Stimulated activated naive CD8-positive, alpha-beta T cell treated with anti-CD3 and anti-CD28 coated beads, Interleukin-15, Interleukin-2, amounts not matched to agents 100 ng/mL and 50 ng/mL, for 24 hours (primary cell): Measurements from ENCODE around the gene SLIT3.

ENCODE experiments used
- H3K27ac Mint-ChIP-seq: one replicate; pipeline ENCODE4 v1.8.0; 2021; ENCODE audit warnings: mild to moderate bottlenecking, mixed read lengths
- H3K27me3 Mint-ChIP-seq: one replicate; pipeline ENCODE4 v1.8.0; 2021; ENCODE audit warnings: mixed read lengths
- H3K36me3 Mint-ChIP-seq: one replicate; pipeline ENCODE4 v1.8.0; 2021; ENCODE audit warnings: low read depth, mixed read lengths
- H3K4me1 Mint-ChIP-seq: one replicate; pipeline ENCODE4 v1.8.0; 2021; ENCODE audit warnings: low read depth, mixed read lengths
- H3K4me3 Mint-ChIP-seq: one replicate; pipeline ENCODE4 v1.8.0; 2021; ENCODE audit warnings: mild to moderate bottlenecking, mixed read lengths
- H3K9me3 Mint-ChIP-seq: one replicate; pipeline ENCODE4 v1.8.0; 2021; ENCODE audit warnings: mixed read lengths

Gene SLIT3

DNA sequence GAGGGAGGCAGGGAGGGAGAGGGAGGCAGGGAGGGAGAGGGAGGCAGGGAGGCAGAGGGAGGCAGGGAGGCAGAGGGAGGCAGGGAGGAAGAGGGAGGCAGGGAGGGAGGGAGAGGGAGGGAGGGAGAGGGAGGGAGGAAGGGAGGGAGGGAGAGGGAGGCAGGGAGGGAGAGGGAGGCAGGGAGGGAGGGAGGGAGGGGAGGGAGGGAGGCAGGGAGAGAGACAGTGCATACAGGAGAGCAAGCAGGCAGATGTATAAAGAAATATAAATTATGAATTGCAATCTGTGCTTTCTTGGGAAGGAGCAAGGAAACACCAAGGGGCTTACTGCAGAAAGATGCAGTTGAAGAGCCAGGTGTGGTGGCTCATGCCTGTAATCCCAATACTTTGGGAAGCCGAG, 574.6 kb downstream of the SLIT3 start:
- Mint-ChIP-seq H3K4me1 (no peaks in the 10 kb centered on the region), H3K27ac (no peak overlapping the region), H3K9me3 (peaks cover 16% of the 10 kb centered on the region), H3K36me3 (peaks cover 6% of the 10 kb centered on the region), H3K4me3 (no peak overlapping the region), H3K27me3 (peaks cover 34% of the 10 kb centered on the region)

DNA sequence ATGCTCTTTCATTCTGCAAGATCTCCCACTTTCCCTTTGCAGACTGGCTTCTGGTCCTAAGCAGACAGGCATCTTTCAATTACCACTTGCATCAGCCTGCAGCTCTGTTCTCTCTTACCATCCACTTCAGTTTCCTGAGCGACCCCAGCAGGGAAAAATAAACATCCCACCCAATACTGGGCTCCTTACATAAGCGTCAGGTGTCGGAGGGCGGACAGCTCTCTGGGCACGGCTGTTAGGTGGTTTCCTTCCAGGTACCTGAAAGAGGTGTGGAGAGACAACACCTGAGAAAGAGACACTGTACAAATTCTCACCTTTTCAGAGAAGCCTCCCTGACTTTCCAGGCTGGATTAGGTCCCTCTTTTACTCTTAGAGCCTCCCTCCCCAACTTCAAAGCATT, 576.7 kb downstream of the SLIT3 start:
- no peak overlapping the region for H3K27ac Mint-ChIP-seq
- no peaks in the 10 kb centered on the region for H3K4me1 Mint-ChIP-seq
- H3K4me3 Mint-ChIP-seq, result no peak overlapping the region
- H3K27me3 Mint-ChIP-seq, result peaks cover 28% of the 10 kb centered on the region
- no peaks in the 10 kb centered on the region for H3K36me3 Mint-ChIP-seq
- peaks cover 12% of the 10 kb centered on the region for H3K9me3 Mint-ChIP-seq

DNA sequence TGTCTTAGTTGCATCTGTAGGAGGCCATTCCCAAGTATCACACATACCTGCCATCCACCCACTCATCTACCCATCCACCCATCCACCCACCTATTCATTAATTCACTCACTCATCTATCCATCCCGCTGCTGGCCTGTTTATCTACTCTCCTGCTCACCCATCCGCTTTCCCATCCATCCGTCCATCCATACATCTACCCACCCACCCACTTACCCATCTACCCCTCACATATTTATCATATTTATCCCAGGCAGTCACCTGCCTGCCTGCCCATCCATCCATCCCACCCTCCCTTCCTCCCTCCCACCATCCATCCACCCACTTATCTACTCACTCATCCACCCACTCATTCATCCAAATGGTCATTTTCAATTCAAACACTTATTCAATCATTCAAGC, 577.9 kb downstream of the SLIT3 start:
- H3K4me3 Mint-ChIP-seq, result no peak overlapping the region
- H3K27me3 Mint-ChIP-seq, result peaks cover 28% of the 10 kb centered on the region
- H3K9me3 Mint-ChIP-seq, result peaks cover 8% of the 10 kb centered on the region
- H3K4me1 Mint-ChIP-seq, result no peaks in the 10 kb centered on the region
- no peaks in the 10 kb centered on the region for H3K36me3 Mint-ChIP-seq
- H3K27ac Mint-ChIP-seq, result no peak overlapping the region

DNA sequence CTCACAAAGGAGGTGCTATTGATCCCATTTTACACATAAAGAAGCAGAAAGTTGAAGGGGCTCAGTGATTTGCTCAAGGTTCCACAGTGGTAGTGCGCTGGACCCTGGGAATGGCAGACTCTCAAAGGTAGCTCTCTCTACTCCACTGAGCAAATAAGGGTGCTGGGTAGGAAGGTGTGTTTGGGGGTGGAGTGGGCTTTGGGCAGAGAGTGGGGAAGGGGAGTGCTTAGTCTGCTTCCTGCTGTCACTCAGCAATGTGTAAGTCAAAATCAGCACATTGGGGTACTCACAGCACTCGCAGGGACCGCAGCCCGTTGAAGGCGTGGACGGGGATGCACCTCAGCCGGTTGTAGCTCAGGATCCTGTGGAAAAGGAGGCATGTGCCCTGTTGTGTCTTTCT, 579.0 kb downstream of the SLIT3 start:
- Mint-ChIP-seq H3K36me3 (no peaks in the 10 kb centered on the region), H3K4me3 (no peak overlapping the region), H3K9me3 (peaks cover 3% of the 10 kb centered on the region), H3K27ac (no peak overlapping the region), H3K27me3 (peaks cover 28% of the 10 kb centered on the region), H3K4me1 (no peaks in the 10 kb centered on the region)

DNA sequence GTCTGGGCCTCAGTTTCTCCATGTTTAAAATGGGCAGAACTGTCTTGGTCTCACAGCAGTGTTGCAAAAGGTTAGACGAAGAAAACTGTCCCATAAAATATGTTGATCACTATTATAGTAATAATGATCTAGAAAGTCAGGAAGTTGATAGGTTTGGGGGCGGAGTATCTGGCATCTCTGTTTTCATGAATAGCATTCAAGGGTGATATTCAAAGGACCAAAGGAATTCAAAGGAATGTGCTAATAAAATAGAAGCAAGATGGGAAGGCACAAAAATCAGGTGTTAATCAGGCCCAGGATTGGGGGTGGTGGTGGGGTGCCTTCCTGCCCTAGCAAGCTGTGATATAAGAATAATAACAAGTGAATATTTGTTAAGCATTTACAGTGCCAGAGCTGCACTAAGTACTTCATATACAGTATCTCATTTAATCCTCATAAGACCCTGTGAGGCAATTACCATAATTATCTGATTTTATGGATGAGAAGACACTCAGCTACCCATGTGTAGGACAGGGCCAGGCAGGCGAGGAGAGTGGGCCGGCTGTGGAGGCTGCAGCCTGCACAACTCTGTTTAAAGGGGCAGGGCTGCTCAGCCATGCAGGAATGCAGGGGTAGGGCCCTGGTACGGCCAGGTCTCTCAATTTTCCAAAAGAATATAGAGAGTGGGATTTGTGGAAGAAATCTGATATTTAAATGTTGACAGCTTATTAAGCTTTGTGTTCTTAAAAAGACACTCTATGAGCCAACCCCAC, 579.8 kb downstream of the SLIT3 start:
- Mint-ChIP-seq H3K27ac (no peak overlapping the region), H3K4me1 (no peaks in the 10 kb centered on the region), H3K27me3 (peaks cover 28% of the 10 kb centered on the region), H3K36me3 (no peaks in the 10 kb centered on the region), H3K4me3 (no peak overlapping the region), H3K9me3 (peaks cover 3% of the 10 kb centered on the region)

DNA sequence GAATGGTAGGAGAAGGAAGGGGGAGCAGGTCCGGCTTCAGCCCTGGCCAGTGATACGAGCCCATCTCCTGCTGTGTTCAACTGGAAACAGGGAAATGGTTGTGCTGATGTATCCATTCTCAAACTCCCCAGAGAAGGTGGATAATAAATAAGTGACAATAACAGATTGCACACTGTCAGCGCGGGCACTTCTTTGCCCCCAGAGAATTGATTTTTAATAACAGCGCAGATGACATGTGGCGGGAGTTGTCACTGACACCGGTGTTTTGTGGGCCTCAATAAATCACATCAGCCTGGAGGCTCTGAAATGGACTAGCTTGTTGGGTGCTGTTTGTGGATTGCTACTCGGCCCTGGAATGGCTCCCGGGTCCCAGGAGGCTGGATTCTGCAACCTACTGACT, 580.4 kb downstream of the SLIT3 start:
- Mint-ChIP-seq H3K4me3 (no peak overlapping the region), H3K9me3 (no peaks in the 10 kb centered on the region), H3K27me3 (peaks cover 28% of the 10 kb centered on the region), H3K36me3 (no peaks in the 10 kb centered on the region), H3K4me1 (no peaks in the 10 kb centered on the region), H3K27ac (no peak overlapping the region)

DNA sequence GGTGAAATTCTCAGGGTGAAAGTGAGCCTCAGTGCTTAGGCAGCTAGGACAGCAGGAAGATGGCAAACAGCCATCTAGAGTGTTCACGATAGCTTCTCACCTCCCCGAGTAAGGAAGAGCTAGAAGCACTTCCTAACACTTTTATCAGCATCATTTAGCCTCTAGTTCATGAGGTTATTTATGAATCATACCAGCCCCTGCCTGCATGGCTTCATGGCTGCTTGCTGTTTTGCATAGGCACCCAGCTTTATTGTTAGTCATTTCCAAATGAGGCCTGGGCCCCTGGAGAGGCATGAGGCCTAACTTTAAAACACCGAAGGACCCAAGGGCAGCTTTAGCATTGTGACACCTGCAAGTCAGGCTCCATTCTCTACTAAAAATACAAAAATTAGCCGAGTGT, 586.9 kb downstream of the SLIT3 start:
- Mint-ChIP-seq H3K36me3 (no peaks in the 10 kb centered on the region), H3K27me3 (no peaks in the 10 kb centered on the region), H3K4me3 (no peak overlapping the region), H3K9me3 (no peaks in the 10 kb centered on the region), H3K27ac (no peak overlapping the region), H3K4me1 (no peaks in the 10 kb centered on the region)

DNA sequence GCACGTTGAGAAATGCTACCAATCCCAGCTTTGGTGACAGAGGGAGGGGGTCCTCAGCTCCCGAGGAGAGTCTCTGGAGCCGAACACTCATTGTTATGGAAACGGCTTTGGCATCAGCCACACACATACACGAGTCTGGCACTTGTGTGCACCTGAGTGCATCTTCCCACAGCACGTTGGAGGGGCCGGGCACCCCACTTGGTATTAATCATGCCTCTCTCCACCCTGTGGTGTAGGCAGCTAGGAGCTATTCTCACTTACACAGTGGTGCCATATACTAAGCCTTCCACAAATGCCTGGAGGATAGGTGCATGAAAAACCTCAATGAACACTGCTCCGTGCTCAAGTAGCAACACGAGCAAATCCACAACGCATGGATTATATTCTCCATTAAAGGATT, 587.9 kb downstream of the SLIT3 start:
- Mint-ChIP-seq H3K36me3 (no peaks in the 10 kb centered on the region), H3K4me3 (no peak overlapping the region)

DNA sequence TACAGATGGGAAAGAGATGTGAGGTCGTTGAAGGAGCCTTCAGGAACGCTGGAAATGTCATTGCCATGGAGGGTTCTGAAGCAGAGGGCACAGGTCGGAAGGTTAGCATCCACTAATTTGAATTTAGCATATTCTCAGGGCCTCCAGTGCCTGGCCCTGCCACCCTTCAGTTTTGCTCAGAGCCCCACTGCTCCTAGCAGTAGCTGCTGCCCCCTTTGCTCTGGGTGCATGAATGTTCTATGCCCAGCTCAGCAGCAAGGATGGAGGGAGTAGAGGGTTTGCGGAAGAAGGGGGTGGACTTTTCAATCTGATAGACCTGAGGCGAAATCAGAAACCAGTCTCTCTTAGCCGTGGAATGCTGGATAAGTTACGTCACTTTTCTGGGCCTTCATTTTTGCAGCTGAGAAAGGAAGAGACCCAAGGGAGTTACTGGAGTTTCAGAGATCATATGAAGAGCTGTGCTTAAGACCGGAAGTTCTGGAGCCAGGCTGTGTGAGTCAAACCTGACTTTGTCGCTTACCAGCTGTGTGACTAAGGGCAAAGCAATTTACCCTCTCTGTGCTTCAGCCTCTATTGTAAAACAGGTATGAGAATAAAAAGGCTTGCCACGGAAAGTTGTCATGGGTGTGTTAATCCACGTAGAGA, 588.5 kb downstream of the SLIT3 start:
- H3K9me3 Mint-ChIP-seq, result no peaks in the 10 kb centered on the region
- H3K4me1 Mint-ChIP-seq, result no peaks in the 10 kb centered on the region
- no peak overlapping the region for H3K27ac Mint-ChIP-seq
- H3K27me3 Mint-ChIP-seq, result no peaks in the 10 kb centered on the region
- H3K4me3 Mint-ChIP-seq, result no peak overlapping the region
- H3K36me3 Mint-ChIP-seq, result no peaks in the 10 kb centered on the region

More for the DNA sequence above, 587.9 kb downstream of the SLIT3 start:
- no peak overlapping the region for H3K27ac Mint-ChIP-seq
- no peaks in the 10 kb centered on the region for H3K27me3 Mint-ChIP-seq
- no peaks in the 10 kb centered on the region for H3K4me1 Mint-ChIP-seq
- H3K9me3 Mint-ChIP-seq, result no peaks in the 10 kb centered on the region

DNA sequence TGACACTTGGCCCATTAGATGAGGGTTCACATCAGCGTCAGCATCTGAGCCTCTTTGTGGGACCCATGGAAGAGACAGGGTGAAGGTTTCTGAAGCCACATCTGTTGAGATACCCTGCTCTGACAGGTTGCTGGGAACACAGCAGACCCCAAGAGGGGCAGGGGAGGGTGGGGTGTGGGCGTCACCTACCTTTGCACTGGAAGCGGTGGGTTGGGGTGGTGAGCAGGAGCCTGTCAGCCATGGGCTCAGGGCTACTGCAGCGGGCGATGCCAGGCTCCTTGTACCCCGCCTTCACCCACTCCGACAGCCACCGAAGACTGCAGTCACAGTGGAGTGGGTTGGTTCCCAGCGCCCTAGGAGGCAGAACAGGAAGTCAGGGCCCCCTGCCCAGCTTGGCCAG, 590.2 kb downstream of the SLIT3 start:
- Mint-ChIP-seq H3K4me3 (no peak overlapping the region), H3K4me1 (no peaks in the 10 kb centered on the region), H3K9me3 (no peaks in the 10 kb centered on the region), H3K27me3 (no peaks in the 10 kb centered on the region), H3K27ac (no peak overlapping the region), H3K36me3 (no peaks in the 10 kb centered on the region)

DNA sequence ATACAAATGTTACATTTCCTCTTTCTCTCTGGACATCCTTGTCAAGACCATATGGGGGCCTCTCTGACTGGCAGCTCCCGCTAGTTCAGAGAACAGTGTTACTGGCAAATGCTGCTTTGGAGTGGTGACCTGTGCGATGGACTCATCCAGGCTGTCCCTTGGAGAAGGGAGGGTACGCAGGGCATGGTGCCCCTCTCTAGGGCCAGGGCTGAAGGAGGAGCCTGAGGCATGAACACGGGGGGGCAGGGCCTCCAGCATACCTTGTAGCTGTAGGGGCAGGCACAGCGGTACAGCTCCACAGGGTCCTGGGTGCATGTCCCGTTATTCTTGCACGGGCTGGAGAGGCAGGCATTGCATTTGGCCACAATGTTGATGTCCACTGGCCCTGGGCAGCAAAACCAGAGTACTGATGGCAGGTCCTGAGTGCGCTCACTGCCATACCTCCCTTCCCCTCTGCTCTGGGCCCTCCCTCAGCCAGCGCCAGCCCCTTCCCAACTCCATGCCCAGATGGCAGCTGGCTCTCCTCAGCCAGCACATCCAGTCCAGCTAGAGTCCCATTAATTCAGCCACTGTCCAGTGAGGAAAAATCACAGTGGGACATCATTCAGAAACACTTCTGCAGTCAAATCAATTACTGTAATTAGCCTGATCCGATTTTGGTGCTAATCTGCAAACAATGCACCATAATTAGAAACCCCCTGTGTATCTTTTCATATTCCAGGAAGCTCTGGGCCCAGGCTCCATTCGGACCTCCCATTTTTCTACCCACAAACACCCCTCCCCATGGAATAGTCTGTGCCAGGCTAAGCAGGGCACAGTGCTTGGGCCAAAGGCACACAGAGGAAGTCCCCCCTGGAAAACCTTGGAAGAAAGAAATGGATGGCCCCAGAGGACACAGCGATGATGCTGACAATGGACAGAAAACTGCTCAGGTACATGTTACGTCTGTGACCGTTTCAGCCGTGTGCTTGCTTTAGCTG, 592.9 kb downstream of the SLIT3 start:
- no peak overlapping the region for H3K4me3 Mint-ChIP-seq
- no peak overlapping the region for H3K27ac Mint-ChIP-seq
- no peaks in the 10 kb centered on the region for H3K36me3 Mint-ChIP-seq
- no peaks in the 10 kb centered on the region for H3K9me3 Mint-ChIP-seq
- no peaks in the 10 kb centered on the region for H3K4me1 Mint-ChIP-seq
- no peaks in the 10 kb centered on the region for H3K27me3 Mint-ChIP-seq

DNA sequence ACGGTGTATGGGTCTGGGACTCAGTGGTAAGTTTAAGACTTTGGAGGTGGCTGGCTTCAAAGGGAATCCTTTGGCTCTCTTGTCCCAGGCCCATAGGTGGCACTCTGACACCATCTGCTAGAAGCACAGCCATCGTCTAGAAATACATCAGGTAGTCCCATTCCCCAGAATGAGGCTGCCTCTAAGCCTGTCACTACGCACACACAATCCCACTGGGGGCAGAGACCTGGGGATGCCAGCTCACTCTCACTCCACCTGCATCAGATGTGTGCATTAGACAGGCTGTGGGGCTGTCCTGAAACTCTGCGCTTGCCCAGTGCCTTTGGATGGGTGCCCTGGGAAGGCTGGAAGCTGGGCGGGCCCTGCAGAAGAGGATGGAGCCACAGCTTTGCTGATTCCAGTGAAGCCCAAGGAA, 594.3 kb downstream of the SLIT3 start:
- Mint-ChIP-seq H3K27me3 (no peaks in the 10 kb centered on the region), H3K4me1 (no peaks in the 10 kb centered on the region), H3K36me3 (no peaks in the 10 kb centered on the region)

DNA sequence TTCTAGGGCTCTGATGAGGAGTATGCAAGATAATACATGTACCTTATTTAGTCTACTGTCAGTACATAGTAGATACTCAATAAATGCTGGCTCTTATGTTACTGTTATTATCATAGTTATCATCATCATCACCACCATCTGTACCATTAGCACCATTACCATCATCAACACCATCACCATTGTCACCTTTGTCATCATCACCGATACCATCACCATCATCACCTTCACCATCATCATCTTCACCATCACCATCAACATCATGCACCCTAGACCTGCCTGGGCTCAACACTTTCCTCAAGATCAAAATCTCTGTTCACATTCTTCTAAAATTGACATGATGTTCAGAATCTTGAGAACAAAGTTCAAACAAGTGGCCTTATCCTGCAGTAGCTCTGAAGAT, 595.6 kb downstream of the SLIT3 start:
- H3K36me3 Mint-ChIP-seq, result no peaks in the 10 kb centered on the region
- H3K4me3 Mint-ChIP-seq, result no peak overlapping the region
- no peak overlapping the region for H3K27ac Mint-ChIP-seq
- H3K9me3 Mint-ChIP-seq, result no peaks in the 10 kb centered on the region
- H3K4me1 Mint-ChIP-seq, result no peaks in the 10 kb centered on the region
- no peaks in the 10 kb centered on the region for H3K27me3 Mint-ChIP-seq

More for the DNA sequence above, 594.3 kb downstream of the SLIT3 start:
- Mint-ChIP-seq H3K27ac (no peak overlapping the region), H3K4me3 (no peak overlapping the region), H3K9me3 (no peaks in the 10 kb centered on the region)

DNA sequence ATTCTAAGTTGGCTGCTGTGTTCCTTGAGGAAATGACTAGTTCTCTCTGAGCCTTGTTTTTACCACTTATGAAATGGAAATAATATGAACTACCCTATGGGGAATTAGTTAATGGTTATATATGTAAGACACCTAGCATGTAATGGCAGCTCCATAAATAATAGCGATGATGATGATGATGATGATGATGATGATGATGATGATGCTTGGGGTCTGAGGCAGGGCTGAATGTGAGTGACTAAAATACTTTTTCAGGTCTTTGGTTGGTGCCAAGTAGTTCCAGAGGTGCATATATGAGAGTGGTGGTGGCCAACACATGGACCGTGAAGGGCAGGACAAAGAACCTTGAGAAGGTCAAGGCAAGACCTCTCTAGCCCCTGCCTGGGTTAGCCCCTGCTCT, 598.4 kb downstream of the SLIT3 start:
- H3K27ac Mint-ChIP-seq, result no peak overlapping the region
- H3K36me3 Mint-ChIP-seq, result no peaks in the 10 kb centered on the region
- no peaks in the 10 kb centered on the region for H3K9me3 Mint-ChIP-seq
- H3K4me3 Mint-ChIP-seq, result no peak overlapping the region
- H3K27me3 Mint-ChIP-seq, result no peaks in the 10 kb centered on the region
- no peaks in the 10 kb centered on the region for H3K4me1 Mint-ChIP-seq

DNA sequence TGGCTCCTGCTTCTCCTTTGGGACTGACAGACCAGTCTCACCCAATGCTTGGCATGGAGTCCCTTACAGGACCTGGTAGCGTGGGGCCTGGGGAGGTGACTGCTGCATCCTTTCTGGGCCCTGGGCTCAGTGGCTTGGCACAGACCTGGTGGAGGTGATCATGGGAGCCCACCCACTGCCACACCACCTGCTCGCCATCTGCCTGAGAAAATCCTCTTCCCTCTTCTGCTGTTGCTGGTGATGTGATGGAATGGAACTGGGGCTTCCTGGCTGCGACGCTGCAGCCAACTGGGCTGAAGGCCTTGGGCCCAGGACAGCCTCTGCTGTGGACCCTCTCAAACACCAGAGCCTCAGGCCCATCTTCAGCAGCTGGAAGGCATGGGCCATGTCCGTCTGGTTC, 599.3 kb downstream of the SLIT3 start:
- Mint-ChIP-seq H3K27ac (no peak overlapping the region), H3K27me3 (no peaks in the 10 kb centered on the region), H3K4me3 (no peak overlapping the region), H3K4me1 (no peaks in the 10 kb centered on the region), H3K9me3 (no peaks in the 10 kb centered on the region), H3K36me3 (no peaks in the 10 kb centered on the region)
